Fibroblast of skin of right quadriceps (primary cell): ENCODE data around the gene QSOX2.

Experiments used
- DNase-seq: peaks from one replicate; pipeline ENCODE4 v3.0.0-alpha.2; 2013

The QSOX2 gene

GRCh38 chr9:136219276-136219675 lies 26.3 kb downstream of the QSOX2 start:
- peak; percentile 32 for DNase-seq

GRCh38 chr9:136218673-136219072 lies 26.9 kb downstream of the QSOX2 start:
- no peak for DNase-seq

- DNase-seq: no peak
These were observed 27.3 kb downstream of the QSOX2 start for GRCh38 chr9:136218271-136218670.

GRCh38 chr9:136216541-136217244 lies 28.9 kb downstream of the QSOX2 start:
- no peak for DNase-seq

GRCh38 chr9:136213733-136214132 lies 31.9 kb downstream of the QSOX2 start:
- DNase-seq: no peak

- no peak for DNase-seq
These were observed 33.2 kb downstream of the QSOX2 start for GRCh38 chr9:136212345-136212950.

- no peak for DNase-seq
These were observed 33.9 kb downstream of the QSOX2 start for GRCh38 chr9:136211441-136212344.

GRCh38 chr9:136211006-136211405 lies 34.6 kb downstream of the QSOX2 start:
- DNase-seq: no peak

GRCh38 chr9:136210276-136210675 lies 35.3 kb downstream of the QSOX2 start:
- no peak for DNase-seq

GRCh38 chr9:136209786-136210185 lies 35.8 kb downstream of the QSOX2 start:
- no peak for DNase-seq

GRCh38 chr9:136209232-136209631 lies 36.4 kb downstream of the QSOX2 start:
- no peak for DNase-seq

- no peak for DNase-seq
These were observed 36.9 kb downstream of the QSOX2 start for GRCh38 chr9:136208675-136209074.

- no peak for DNase-seq
These were observed 38.0 kb downstream of the QSOX2 start for GRCh38 chr9:136207616-136208015.

GRCh38 chr9:136206602-136207275 lies 38.9 kb downstream of the QSOX2 start:
- no peak for DNase-seq

GRCh38 chr9:136205707-136205992 lies 40.0 kb downstream of the QSOX2 start:
- no peak for DNase-seq

GRCh38 chr9:136204838-136205706 lies 40.5 kb downstream of the QSOX2 start, which contains the start of gene LHX3:
LHX3 (minus strand) TSS chr9:136205128; CDS start chr9:136205012, 116 bp downstream.
- DNase-seq: peak; percentile 13

GRCh38 chr9:136204145-136204805 lies 41.3 kb downstream of the QSOX2 start:
- DNase-seq: no peak

- no peak for DNase-seq
These were observed 42.0 kb downstream of the QSOX2 start for GRCh38 chr9:136203408-136204144.

- DNase-seq: no peak
These were observed 42.9 kb downstream of the QSOX2 start for GRCh38 chr9:136202454-136203407.
